ES-I3 (cell line): Measurements from ENCODE around the gene PARD3B.

ENCODE experiments used
- H3K36me3 ChIP-seq: 2 replicates; pipeline ENCODE4 v1.6.1; 2013; ENCODE audit warnings: mild to moderate bottlenecking, low read length, control low read depth, moderate library complexity; ENCODE audit not compliant: insufficient read depth
- H3K4me1 ChIP-seq: 2 replicates; pipeline ENCODE4 v1.6.1; 2013; ENCODE audit warnings: mild to moderate bottlenecking, control low read depth, low read length; ENCODE audit not compliant: insufficient read depth
- H3K9ac ChIP-seq: 2 replicates; pipeline ENCODE4 v1.6.1; 2013; ENCODE audit warnings: low read depth, mild to moderate bottlenecking, low read length, moderate library complexity
- H3K9me3 ChIP-seq: 2 replicates; pipeline ENCODE4 v1.6.1; 2013; ENCODE audit warnings: mild to moderate bottlenecking, low read length, moderate library complexity; ENCODE audit not compliant: control insufficient read depth, insufficient read depth

The PARD3B gene

DNA sequence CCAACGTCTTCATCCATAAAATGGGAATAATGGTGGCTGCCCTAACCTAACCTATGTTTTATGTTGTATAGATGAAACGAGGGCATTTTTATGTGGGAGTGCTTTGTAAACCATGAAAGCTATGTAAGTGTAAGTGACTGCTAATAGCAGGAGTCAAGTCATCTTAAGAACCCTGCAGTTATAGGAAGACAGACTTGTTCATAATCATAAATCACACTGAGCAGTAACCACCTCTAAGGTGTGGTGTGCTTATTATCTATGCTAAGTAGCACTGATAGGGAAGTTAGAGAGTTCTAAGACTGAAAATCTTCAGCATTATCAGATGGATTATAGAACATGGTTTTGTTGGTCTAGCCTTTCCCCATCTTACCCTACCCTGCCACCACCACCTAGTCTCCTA is 1112.8 kb downstream of the PARD3B start:
- Histone ChIP-seq H3K4me1 (peaks cover 3% of the 10 kb centered on the region; the same call in 1 of the 2 replicates), H3K36me3 (no peaks in the 10 kb centered on the region), H3K9ac (no peak overlapping the region), H3K9me3 (no peaks in the 10 kb centered on the region)

DNA sequence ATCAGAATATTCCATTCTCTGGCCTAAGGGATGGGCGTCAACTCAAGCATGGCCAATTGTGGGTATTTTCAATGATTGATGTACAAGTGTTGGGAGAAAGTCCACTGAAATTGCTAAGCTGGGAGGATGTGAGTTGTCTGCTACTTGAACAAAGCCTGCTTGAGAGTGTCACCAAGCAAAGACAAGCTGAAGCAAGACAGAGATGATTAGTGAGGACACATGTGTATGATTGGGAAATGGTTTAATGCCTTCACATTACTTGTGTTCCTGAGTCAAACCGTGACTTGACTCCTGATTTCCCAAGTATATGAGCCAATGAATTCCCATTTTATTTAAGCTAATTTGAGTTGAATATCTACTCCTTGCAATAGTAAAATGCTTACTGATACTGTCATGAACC is 1113.3 kb downstream of the PARD3B start:
- H3K9me3 ChIP-seq = no peaks in the 10 kb centered on the region
- H3K9ac ChIP-seq = no peak overlapping the region
- H3K4me1 ChIP-seq = peaks cover 3% of the 10 kb centered on the region; the same call in 1 of the 2 replicates
- no peaks in the 10 kb centered on the region for H3K36me3 ChIP-seq

DNA sequence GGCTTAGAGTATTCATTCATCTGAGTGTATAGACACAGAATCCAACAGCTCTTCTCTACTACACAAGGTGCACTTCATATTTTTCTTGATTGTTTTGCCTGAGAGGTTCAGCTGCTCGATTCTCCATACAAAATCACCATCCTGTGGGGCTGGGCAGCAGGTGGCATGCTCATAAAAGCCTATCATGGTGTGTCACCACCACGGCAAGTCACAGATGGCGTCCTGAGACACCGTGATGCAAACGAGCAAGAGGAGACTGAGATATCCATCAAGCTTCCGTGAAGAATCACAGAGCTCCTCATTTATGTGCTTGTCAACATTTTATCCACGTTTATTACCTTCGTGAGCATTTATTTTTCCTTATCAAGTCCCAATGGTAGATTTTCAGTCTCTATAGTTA is 1114.6 kb downstream of the PARD3B start:
- Histone ChIP-seq H3K9ac (no peak overlapping the region), H3K9me3 (no peaks in the 10 kb centered on the region), H3K36me3 (no peaks in the 10 kb centered on the region), H3K4me1 (peaks cover 3% of the 10 kb centered on the region; the same call in 1 of the 2 replicates)

DNA sequence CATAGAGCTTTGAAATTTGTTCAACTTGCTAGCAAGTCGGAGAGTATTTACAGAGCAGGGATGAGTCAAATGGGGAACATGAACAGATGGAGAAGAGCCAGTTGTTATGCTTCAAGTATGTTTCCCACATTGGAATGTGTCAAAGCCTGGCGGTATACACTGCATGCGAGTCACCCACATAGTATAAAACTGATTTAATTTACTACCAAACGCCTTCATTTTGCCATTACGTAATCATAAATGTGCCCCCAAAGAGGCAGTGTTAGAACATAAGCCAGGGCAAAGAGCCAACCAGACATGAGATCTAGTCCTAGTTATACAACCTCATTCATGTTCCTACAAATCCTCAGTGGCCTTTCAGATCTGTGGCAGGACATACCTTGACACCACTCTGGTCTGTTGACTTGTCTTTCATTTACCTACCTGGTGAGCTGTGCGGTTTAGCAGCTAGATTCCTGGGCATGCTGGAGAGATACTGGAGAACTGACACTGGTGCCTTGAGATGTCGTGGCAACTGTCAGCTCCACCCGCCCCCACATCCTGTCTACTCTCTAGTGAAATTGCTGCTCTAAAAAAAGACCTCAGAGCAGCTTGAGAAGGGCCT is 1115.3 kb downstream of the PARD3B start:
- peaks cover 3% of the 10 kb centered on the region; the same call in 1 of the 2 replicates for H3K4me1 ChIP-seq
- no peaks in the 10 kb centered on the region for H3K36me3 ChIP-seq
- H3K9me3 ChIP-seq = no peaks in the 10 kb centered on the region
- H3K9ac ChIP-seq = no peak overlapping the region

DNA sequence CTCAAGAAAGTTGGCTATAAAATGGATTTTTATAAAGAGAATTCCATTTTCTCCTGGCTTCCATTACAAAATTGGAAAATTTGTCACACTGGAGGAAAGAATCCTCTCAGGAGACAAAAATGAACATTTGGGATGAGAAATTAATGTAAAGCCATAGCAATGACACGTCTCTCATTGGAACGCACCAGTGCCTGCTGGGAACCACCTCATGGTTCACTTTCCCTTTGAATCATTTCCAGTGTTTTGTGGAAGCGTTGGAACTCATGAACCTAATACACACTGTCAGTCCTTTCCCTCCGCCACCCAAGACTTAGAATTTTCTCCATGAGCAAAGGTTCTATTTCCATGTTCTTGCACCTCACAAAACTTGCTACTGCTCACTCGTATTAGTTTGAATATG is 1116.0 kb downstream of the PARD3B start:
- Histone ChIP-seq H3K9ac (no peak overlapping the region), H3K36me3 (no peaks in the 10 kb centered on the region), H3K9me3 (no peaks in the 10 kb centered on the region), H3K4me1 (peaks cover 3% of the 10 kb centered on the region; the same call in 1 of the 2 replicates)

DNA sequence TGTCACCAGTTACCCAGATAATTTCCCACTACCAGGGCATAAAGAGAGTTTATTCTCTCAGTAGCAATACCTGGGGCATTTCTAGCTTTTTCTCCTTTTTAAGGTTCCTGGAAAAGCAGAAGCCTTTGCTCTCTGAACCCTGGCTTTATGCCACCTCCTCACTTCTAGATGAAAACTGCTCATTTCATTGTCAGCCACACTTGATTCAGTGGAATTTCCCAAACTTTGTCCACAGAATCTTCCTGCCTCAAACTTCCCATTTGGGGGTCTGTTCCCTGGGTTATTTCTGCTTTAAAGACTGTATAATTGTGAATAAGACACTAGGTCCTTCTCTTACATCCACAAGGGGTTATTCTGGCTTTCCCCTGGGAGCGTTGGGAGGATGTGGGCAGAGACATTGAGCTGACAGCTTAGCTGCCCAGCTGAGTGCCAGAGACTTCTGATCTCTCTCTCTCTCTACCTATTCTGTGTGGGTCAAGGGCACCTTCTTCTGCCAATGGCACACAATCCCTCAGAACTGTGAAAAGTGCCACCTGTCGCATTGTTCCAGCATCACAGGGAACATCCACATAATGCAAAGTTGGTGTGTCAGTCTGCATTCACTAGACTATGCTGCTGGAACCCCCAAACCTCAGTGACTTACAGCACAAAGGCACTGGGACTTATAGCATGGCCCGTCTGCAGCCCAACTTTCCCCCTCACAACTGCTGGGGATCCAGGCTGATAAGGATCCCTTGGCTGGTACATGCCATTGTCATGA is 1117.1 kb downstream of the PARD3B start:
- Histone ChIP-seq H3K4me1 (0 out of 2 replicates have a peak, but pooled peaks cover 3% of the 10 kb centered on the region), H3K9me3 (no peaks in the 10 kb centered on the region), H3K9ac (no peak overlapping the region), H3K36me3 (no peaks in the 10 kb centered on the region)

DNA sequence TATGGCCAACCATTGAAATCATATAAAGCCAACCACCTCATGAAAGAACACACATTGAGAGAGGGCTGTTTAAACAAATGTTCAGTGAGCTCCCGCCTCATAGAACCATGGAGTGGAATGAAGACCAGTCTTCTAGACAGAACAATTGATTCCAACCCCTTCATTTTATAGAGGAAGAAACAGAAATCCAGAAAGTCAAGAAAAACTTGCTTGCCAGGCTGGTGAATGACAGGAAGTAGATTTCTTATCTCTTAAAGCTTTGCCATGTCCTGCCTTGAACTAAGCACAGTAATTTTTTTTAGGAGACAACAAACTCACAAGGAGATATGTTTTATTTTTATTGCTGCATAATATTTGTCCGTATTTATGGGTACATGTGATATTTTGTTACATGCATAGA is 1120.5 kb downstream of the PARD3B start:
- 0 out of 2 replicates have a peak, but pooled peaks cover 4% of the 10 kb centered on the region for H3K9me3 ChIP-seq

More for the DNA sequence above, 1120.5 kb downstream of the PARD3B start:
- Histone ChIP-seq H3K9ac (no peak overlapping the region), H3K4me1 (peaks cover 8% of the 10 kb centered on the region), H3K36me3 (no peaks in the 10 kb centered on the region; the same call in 1 of the 2 replicates)
